ENCODE data around the gene PIR.

- TF ChIP-seq POLR2AphosphoS5 (IDR thresholded peaks at IDR 0.05; ENCODE audit: control insufficient read depth, insufficient read depth, low read depth, low read length) (no peak), ZNF280B (CRISPR knock-in tag; IDR thresholded peaks at IDR 0.05) (no peak), SMAD3 (CRISPR knock-in tag; conservative IDR thresholded peaks at IDR 0.05) (no peak), POLR2AphosphoS2 (IDR thresholded peaks at IDR 0.05; ENCODE audit: low read length) (no peak)
Observed at GRCh38 chrX:15495801-15496200, 2.7 kb upstream of the PIR start.
